AG09319 (cell line): Measurements from ENCODE around the gene RBM44.
"Not testable (repeated sequence)": the region's sequence is repeated elsewhere in the genome, so short reads cannot be mapped to it uniquely, and the experiment has no call there.

Experiments
- DNase-seq: peaks from one replicate; pipeline ENCODE4 v3.0.0-alpha.2; 2010; ENCODE audit warnings: low read depth; ENCODE audit errors: extremely low read depth
- CTCF ChIP-seq: IDR thresholded peaks from 2 replicates; pipeline ENCODE4 v1.5.1; 2011; ENCODE audit warnings: low read depth, mild to moderate bottlenecking, inconsistent platforms, low read length, moderate library complexity

The RBM44 gene

GRCh38 chr2:237766340-237766739 is 32.2 kb upstream of the RBM44 start:
- DNase-seq: no peak
- no peak for TF ChIP-seq CTCF

- no peak for TF ChIP-seq CTCF
- DNase-seq: no peak
These were observed 26.1 kb upstream of the RBM44 start for GRCh38 chr2:237772513-237772912.

GRCh38 chr2:237773826-237774225 is 24.8 kb upstream of the RBM44 start:
- no peak for DNase-seq
- TF ChIP-seq CTCF: no peak

GRCh38 chr2:237774811-237775553 is 23.6 kb upstream of the RBM44 start:
- TF ChIP-seq CTCF: peak; percentile 62
- no peak for DNase-seq

GRCh38 chr2:237779521-237779920 is 19.1 kb upstream of the RBM44 start:
- no peak for TF ChIP-seq CTCF
- no peak for DNase-seq

GRCh38 chr2:237782181-237782580 is 16.4 kb upstream of the RBM44 start:
- DNase-seq: no peak
- no peak for TF ChIP-seq CTCF

- DNase-seq: not testable (repeated sequence)
These were observed 14.9 kb upstream of the RBM44 start for GRCh38 chr2:237783678-237784077.

- TF ChIP-seq CTCF: no peak
- no peak for DNase-seq
These were observed 11.6 kb upstream of the RBM44 start for GRCh38 chr2:237786936-237787335.
